Prostate gland (tissue), 2 donors: ENCODE results near the gene UBE3D.

ENCODE experiments used
- POLR2A ChIP-seq: fragments of 450-650 bp; IDR thresholded peaks from one replicate; pipeline ENCODE4 v1.6.1; 2016; ENCODE audit warnings: antibody characterized with exemption, mild to moderate bottlenecking
- POLR2AphosphoS5 ChIP-seq: sonication (generic); formaldehyde crosslinking; IDR thresholded peaks from one replicate; pipeline ENCODE4 v1.6.1; 2017; ENCODE audit warnings: antibody characterized with exemption
- TF ChIP-seq, protein P1 (sequence below), 4 experiments: fragments of 200-600 bp in 2 of 4; fragments of 450-650 bp in 2 of 4; sonication (generic) in 2 of 4; IDR thresholded peaks; 1 replicate in 3 of 4; 2 replicates in 1 of 4; pipeline ENCODE4 v1.5.1; 2016 to 2019; ENCODE audit warnings: antibody characterized with exemption in 4 of 4, mild to moderate bottlenecking in 2 of 4, moderate library complexity in 2 of 4

DNA sequence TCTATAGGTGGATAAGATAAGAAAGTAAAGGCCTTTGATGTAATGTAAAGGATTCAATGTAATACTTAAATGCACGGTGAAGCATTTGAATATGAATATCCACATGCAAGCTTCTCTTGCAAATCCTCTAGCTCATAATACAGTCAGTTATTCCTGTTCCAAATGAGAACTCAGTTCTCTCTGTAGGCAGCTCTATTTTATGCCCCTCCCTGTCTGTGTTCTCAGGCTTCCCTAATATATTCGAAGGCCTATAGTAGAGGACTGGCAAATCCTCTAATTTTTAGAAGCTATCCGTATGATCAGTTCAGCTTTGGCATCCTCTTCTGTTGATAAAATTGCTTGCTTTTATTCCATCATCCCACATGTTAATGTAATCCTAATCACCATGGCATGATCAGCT, 200.2 kb downstream of the UBE3D start:
- TF ChIP-seq, protein P1, sequence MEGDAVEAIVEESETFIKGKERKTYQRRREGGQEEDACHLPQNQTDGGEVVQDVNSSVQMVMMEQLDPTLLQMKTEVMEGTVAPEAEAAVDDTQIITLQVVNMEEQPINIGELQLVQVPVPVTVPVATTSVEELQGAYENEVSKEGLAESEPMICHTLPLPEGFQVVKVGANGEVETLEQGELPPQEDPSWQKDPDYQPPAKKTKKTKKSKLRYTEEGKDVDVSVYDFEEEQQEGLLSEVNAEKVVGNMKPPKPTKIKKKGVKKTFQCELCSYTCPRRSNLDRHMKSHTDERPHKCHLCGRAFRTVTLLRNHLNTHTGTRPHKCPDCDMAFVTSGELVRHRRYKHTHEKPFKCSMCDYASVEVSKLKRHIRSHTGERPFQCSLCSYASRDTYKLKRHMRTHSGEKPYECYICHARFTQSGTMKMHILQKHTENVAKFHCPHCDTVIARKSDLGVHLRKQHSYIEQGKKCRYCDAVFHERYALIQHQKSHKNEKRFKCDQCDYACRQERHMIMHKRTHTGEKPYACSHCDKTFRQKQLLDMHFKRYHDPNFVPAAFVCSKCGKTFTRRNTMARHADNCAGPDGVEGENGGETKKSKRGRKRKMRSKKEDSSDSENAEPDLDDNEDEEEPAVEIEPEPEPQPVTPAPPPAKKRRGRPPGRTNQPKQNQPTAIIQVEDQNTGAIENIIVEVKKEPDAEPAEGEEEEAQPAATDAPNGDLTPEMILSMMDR (IDR thresholded peaks at IDR 0.05) = no peak
- TF ChIP-seq POLR2AphosphoS5 (no peak), POLR2A (no peak)
